Measurements from ENCODE around the gene PRSS38.

Gene PRSS38

GRCh38 chr1:227793948-227794816, 21.3 kb upstream of the PRSS38 start:
- peak in 1 of 3 donors; percentile 9 for DNase-seq

GRCh38 chr1:227794817-227795192, 20.7 kb upstream of the PRSS38 start:
- DNase-seq = no peak

- DNase-seq = no peak
Measured at GRCh38 chr1:227795732-227796131, 19.7 kb upstream of the PRSS38 start.

- DNase-seq = no peak
Measured at GRCh38 chr1:227796359-227796915, 19.0 kb upstream of the PRSS38 start.

- DNase-seq = no peak
Measured at GRCh38 chr1:227797144-227797543, 18.3 kb upstream of the PRSS38 start.

- no peak for DNase-seq
Measured at GRCh38 chr1:227797625-227798024, 17.9 kb upstream of the PRSS38 start.

- no peak for DNase-seq
Measured at GRCh38 chr1:227798078-227798802, 17.2 kb upstream of the PRSS38 start.

GRCh38 chr1:227799756-227800155, 15.7 kb upstream of the PRSS38 start:
- DNase-seq = no peak

GRCh38 chr1:227803933-227804332, 11.5 kb upstream of the PRSS38 start:
- no peak for DNase-seq

- DNase-seq = no peak
Measured at GRCh38 chr1:227805606-227806197, 9.8 kb upstream of the PRSS38 start.

GRCh38 chr1:227808566-227808965, 6.9 kb upstream of the PRSS38 start:
- no peak for DNase-seq

- no peak for DNase-seq
Measured at GRCh38 chr1:227809026-227809425, 6.4 kb upstream of the PRSS38 start.

GRCh38 chr1:227813962-227814361, 1.5 kb upstream of the PRSS38 start:
- no peak for DNase-seq

- no peak for DNase-seq
Measured at GRCh38 chr1:227816750-227817446, 1.4 kb downstream of the PRSS38 start.

GRCh38 chr1:227823537-227823936, 8.1 kb downstream of the PRSS38 start:
- DNase-seq = no peak

- no peak for DNase-seq
Measured at GRCh38 chr1:227824204-227824603, 8.7 kb downstream of the PRSS38 start.

- no peak for DNase-seq
Measured at GRCh38 chr1:227828786-227829185, 13.3 kb downstream of the PRSS38 start.

GRCh38 chr1:227838181-227838580, 22.7 kb downstream of the PRSS38 start:
- DNase-seq = no peak

GRCh38 chr1:227841096-227841495, 25.6 kb downstream of the PRSS38 start:
- DNase-seq = no peak

- no peak for DNase-seq
Measured at GRCh38 chr1:227844320-227845146, 29.1 kb downstream of the PRSS38 start.

- DNase-seq = no peak
Measured at GRCh38 chr1:227845147-227845458, 29.6 kb downstream of the PRSS38 start.

- no peak for DNase-seq
Measured at GRCh38 chr1:227845519-227845918, 30.0 kb downstream of the PRSS38 start.
